ENCODE measurements around the gene TMCC2. TPM values are rescaled to one million over a fixed set of nuclear protein-coding genes. Genes with fewer than 3 reads are reported as not detected.
"Not testable (repeated sequence)": the region's sequence is repeated elsewhere in the genome, so short reads cannot be mapped to it uniquely, and the experiment has no call there.

The TMCC2 gene
- total RNA-seq, 1 experiment from 2014 or later = 0.08 TPM

DNA sequence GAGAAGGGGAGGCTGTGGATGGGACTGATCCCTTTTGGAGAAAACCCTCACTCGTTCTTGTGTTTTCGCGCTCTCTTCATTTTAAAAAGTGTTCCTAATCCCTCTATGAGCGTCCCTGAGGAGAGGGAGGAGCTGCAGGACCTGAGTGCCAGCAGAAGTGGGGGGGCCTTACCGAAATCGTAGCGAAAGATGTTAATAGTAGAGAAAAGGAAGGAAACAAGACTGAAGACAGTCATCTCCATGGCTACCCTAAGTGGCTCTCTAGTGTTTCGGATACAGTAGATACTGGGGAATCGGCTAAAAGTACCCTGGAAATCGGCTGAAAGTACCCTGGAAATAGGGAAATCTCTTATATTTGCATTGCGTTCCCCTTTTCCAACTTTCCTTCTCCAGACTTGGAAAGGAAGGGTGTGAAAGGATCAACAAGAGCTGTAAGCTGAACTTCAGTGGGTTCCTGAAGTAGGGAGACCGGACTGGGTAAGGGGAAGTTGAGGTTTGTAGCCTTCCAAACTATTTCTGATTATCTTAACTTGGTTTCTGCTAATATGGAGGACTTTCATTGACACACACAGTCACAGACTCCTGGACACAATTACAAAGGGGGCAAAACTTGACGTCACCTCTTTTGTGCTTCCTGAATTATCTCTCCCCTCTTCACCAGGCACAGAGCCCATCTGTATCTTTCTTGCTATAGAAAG lies 15.8 kb upstream of the TMCC2 start:
- DNase-seq (ENCODE audit: low spot score) = no peak

DNA sequence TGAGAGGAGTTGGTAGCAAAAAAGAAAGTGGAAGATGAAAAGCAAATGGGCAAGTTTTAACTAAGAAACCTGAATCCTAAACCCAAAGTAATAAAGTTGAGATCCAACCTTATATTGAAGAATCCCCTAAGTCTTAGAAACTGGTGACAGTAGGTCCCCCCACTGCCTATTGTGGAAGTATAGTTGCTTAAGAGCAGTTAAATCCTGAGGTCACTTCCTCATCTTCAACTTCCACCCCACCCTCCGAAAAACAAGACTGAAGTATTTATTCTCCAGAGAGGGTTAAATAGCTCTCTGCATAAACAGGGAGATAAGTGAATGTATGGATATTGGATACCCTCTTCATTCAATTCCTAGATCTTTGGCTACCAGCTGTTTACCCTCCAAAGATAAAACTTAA lies 13.0 kb upstream of the TMCC2 start:
- DNase-seq (ENCODE audit: low spot score) = no peak

DNA sequence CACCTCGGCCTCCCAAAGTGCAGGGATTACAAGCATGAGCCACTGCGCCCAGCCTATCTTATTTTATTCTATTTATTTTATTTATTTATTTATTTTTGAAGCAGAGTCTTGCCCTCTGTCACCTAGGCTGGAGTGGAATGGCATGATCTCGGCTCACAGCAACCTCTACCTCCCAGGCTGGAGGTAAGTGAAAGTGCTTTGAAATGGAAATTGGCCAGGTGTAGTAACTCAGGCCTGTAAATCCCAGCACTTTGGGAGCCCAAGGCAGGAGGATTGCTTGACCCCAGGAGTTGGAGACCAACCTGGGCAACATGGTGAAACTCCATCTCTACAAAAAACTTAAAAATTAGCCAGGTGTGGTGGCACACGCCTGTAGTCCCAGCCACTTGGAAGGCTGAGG lies 11.2 kb upstream of the TMCC2 start:
- no peak for DNase-seq (ENCODE audit: low spot score)

DNA sequence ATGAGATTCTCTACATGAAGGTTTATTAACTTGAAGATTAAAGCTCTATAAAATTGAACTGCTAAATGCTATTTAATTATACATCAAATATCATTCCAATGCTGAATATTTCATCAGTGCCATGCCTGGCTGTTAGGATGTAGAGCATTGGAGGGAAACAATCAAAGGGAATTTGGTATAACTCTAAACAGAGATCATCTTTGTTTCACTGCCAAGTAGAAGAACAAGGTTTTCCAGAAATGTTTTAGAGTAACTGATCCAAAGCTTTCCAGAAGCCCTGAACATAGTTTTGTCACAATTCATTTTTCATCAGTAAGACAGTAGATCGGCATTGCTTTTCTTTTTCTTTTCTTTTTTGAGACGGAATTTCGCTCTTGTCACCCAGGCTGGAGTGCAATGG lies 10.3 kb upstream of the TMCC2 start:
- no peak for DNase-seq (ENCODE audit: low spot score)

DNA sequence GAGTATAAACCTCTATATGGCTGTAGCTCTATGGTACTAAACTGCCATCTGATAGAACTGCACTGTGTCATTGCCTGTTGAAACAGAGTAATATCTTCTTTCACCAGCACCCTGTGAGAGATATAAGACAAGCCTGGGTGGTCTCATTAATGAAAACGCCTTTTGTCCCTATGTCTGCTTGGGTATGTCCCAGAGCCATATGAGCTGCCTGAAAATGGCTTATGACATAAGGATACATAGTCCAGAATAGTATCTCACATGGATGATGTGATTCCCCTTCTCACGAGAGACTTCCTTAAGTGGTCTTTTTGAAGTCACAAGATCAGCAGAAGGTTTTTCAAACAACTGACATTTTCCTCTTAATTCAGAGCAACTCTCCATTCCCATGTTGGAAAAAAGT lies 7.3 kb upstream of the TMCC2 start:
- no peak for DNase-seq (ENCODE audit: low spot score)

DNA sequence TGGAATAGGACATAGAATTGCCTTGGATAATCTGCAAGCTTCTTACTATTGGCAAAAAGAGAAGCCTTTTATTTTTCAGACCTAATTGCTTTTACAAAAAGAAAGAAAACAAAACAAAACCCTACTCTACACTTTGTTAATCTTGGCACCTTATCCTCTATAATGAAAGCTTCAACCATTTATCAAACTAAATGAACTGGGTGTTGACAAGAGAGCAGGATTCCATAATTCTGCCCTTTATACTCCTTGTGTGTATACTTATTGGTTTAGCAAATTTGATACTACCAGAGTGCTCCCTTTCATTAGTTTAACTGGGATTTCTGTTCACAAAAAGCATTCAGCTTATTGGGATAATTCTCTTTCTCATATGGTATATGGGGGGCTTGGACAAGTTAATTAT lies 3.0 kb upstream of the TMCC2 start:
- DNase-seq (ENCODE audit: low spot score) = no peak

DNA sequence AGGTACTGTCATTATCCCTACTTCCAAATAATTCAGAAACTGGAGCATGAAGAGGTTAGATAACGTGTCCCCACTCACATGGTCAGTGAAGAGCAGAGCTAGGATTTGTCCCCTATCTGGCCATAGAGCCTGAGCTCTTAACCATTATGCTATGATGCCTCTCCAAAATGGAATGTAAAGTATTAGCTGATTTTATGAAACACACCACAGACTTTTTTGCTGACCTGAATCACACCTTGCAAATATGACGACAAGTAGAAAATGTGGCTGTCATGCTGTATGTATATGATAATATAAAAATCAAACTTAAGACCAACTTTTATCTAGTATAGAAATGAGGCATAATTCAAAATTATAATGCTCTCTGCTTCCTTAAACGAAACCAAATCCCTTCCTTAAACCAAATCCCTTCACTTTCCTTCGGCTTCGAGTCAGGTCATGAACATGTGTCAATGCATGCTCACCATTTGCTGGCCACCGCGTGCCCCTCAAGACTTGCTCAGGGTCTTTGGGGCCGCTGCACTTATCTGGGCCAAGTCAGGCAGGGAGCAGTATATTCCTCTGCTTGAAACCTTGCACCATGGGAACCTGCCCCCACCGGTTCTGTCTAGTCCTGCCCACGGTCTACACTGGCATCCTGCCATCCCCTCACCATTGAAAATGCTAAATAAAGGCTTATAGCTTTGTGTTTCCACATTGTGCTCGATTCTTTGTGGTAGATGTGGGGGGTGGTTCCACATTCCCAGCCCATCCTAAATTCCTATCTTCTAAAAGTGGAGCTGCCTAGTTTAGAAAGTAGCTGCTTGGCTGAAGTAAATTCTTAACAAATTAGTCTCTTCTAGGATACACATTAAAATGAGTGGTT lies 1.6 kb upstream of the TMCC2 start:
- no peak for DNase-seq (ENCODE audit: low spot score)

DNA sequence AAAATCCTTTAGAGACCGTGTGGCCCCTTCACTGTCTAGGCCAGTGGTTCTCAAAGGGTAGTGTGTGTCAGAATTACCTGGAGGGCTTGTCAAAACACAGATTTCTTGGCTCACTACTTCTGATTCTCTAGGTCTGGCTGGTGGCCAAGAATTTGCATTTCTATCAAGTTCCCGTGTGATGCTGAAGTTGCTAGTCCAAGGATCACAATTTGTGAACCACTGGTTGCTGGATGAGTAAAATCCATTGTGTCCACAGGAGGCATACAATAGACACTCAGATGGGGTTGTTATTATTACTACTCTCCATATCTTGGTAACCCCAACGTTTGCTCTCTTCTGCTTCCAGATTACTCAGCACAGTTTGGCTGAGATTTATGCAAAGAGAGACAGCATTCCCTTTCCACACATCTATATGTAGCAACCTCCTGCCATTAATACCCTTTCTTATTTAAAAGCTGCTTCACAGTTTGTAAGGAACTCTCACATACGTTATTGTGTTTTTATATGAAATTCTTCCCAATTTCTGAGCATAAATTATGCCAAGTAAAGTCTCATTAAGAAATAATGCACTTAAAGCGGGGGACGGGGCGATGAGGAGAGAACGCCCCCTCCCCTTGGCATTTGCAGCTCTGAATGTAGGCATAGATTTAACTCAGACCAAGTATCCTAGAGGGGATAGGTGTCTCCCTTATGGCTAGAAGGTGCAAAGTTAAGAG lies 720 bp upstream of the TMCC2 start:
- DNase-seq (ENCODE audit: low spot score) = peak; percentile 21

DNA sequence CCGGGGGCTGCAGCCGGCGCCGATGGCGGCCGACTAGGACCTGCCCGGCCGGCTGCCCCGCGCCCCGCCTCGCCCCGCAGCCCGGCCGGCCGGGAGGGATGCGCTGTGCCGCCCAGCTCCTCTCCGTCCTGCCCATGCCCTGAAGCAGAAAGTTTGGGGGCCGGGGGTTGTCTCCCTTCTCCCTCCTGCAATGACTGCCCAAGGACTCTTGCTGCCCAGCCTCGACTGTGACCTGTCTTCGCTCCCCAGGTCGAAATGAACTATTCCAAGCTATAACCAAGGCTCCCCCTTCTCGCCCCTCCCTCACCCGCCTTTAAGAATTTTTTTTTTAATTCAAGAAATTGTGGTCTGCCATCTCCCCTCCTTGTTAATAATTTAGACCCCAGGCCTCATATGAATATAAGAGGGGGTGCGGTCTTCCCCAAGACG lies 361 bp downstream of the TMCC2 start:
- no peak for DNase-seq (ENCODE audit: low spot score)

DNA sequence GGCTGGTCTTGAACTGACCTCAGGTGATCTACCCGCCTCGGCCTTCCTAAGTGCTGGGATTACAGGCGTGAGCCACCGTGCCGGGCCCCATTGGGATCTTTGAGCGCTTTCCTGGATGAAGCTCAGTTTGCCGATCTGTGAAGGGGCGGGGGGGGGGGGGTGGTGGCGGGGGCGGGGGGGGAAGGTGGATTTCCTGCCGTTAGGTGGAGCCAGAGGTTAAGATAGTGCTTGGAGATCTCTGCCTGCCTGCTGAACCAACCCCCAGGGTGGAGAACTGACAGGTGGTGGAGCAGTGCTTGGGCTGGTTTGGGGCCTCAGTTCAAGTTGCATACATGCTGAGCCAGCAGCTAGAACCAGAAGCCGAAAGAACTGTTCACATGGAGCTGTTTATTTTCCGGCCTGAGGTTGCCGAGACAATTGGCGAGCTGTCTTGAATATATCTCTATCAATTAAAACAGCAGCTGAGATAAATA lies 1.7 kb downstream of the TMCC2 start:
- DNase-seq (ENCODE audit: low spot score) = peak; percentile 62

DNA sequence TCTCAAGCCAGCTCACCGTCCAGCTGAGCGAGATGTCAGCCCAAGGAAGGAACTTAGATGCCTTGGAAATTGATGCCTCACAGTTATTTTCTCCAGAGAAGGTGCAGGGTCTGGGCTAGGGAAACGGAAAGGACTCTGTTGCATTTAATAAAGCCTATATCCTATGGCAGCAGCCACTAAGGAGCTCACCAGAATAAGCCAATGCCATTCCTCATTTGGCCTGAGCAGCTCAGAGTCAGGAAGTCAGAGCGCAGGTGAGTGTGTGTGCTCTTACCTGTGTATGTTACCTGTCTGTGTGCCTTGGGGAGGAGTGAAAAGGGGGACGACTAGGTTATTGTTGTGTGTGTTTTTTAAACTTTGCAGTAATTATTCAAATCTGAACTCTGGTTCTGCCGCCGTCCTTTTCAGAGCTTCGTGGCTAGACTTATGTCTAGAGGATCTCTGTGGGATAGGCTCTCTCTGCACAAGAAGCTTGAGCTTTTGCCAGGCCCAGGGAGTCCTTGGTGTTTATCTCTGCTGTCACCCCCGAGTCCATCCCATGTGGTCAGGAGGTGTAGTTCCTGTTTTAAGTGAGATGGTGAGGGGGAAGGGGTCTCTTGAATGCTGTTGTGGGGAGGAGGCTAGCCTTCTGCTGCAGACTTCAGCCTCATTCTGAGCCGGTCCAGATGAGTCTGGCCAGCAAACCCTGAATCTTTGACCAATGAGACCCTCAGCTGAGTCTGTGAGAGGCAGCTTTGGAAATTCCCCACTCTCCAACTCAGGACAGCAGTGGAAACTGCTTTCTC lies 2.4 kb downstream of the TMCC2 start:
- no peak for DNase-seq (ENCODE audit: low spot score)

DNA sequence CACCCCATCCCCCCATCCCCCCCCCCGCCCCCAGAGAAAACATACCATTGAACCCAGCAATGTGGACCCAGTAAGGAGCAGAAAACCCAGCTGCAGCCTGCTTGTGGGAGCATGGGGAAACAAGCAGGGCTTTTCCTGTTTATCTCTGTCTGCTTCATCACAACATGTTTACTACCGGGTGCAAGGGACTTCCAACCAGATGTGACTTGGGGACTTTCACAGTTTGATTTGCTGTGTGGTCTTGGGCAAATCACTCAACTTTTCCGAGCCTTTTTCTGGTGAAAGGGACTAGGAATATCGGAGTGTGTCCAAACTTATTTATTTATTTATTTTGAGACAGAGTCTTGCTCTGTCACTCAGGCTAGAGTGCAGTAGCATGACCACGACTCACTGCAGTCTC lies 3.2 kb downstream of the TMCC2 start:
- no peak for DNase-seq (ENCODE audit: low spot score)

DNA sequence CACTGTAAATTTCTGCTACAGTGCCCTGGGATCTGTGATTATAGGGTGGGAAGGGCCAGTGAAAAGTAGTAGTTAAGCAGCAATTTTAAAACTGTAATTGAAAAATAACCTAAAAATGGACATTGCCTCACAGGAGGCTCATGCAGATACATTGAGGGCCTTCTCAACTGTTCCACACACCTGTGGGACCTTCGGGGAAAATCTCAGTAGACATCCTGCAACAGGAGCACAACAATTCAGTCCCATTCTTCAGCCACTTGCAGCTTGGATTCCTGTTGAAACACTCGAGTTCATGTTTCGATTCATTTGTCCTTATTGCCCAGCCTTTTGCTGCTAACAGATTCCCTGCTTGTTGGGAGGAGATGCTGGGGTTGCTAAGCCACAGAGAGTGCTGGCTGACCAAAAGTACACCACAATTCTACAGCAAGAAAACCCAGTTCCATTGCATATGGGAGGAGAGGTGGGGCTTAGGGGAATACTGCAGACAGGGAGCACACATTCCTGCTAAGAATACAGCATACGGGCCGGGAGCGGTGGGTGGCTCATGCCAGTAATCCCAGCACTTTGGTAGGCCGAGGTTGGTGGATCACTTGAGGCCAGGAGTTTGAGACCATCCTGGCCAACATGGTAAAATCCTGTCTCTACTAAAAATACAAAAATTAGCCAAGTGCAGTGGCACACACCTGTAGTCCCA lies 4.5 kb downstream of the TMCC2 start:
- no peak for DNase-seq (ENCODE audit: low spot score)

DNA sequence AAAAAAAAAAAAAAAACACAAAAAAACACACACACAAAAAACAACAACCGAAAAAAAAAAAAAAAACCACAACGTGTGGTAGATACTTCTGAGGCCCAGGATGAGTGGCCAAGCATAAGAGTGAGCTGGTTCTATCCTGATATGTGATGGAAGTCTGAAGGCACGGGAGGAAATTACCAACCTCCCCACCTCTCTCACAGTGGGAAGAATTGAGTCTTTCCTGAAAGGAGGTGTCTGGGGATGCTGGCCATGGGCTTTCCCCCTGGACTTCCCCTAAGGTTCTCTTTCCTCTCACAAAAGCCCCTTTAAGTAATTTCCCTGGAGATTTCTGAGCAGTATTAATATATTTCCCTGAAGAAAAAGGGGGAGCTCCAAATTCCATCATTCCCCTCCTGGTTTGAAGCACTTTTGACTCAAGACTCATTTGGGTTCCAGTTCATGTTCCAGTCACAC lies 5.2 kb downstream of the TMCC2 start:
- no peak for DNase-seq (ENCODE audit: low spot score)

DNA sequence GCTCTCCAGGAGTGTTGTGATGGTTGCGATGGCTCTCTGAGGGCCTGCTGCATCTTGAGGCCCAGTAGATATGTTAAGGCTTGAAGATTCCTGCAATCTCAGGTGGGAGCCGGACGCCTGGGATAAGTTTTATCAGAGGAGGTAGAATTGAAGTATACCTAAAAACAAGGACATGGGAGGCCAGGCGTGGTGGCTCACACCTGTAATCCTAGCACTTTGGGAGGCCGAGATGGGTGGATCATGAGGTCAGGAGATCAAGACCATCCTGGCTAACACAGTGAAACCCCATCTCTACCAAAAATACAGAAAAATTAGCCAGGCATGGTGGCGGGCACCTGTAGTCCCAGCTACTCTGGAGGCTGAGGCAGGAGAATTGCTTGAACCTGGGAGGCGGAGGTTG lies 6.2 kb downstream of the TMCC2 start:
- not testable (repeated sequence) for DNase-seq (ENCODE audit: low spot score)

DNA sequence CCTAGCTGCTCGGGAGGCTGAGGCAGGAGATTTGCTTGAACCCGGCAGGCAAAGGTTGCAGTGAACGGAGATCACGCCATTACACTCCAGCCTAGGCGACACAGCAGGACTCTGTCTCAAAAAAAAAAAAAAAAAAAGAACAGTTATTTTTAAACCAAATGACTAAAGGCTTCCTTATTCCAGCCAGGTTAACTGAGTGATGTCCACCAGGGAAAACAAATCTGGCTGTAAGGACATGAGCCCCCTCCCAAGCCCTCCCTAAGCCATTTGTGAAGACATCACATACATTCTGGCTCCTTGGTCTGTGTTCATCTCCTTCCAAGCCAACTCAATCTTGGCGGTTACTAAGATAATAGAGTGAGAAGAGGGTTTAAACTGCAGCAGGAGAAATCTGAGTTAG lies 8.2 kb downstream of the TMCC2 start:
- DNase-seq (ENCODE audit: low spot score) = no peak

DNA sequence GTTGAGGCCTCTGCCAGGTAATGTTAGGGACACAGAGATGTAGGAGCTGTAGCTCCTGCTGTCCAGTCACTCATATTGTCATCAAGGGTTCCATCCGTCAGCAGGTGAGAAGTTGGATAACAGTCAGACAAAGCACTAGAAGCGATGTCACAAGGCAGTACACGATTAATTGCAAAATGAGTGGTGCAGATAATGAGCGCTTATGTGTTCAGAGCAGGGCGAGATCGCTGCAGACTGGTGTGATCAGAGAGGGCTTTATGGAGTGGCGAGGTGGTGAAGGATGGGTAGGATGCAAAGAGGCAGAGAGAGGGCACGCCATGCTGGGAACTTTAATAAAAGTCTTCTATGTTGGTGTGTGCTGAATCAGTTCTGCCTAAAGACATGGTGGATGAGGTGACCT lies 8.8 kb downstream of the TMCC2 start:
- no peak for DNase-seq (ENCODE audit: low spot score)

DNA sequence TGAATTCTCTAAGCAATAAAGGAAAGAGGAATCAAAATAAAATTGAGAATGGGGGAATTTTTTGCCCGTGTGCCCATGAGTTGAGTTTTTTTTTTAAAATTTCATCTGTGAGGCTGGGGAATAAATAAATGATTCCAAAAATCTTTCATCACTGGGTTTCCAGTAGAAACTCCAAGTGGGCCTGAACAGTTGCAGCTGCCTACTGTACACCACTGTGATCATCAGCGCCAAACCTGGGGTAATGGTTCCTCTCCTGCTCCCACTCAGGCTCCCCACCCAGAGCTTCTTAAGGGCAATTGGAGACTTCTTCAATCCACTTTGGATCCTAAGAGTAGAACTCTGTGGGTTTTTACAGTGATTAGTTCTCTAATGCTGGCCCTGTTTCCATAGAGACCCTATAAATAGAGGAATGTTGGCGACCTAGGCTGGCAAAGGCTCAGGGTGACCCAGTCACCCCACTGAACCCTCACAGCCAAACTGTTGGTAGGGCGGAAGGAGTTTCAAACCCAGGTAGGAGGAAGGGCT lies 9.3 kb downstream of the TMCC2 start:
- DNase-seq (ENCODE audit: low spot score) = no peak

DNA sequence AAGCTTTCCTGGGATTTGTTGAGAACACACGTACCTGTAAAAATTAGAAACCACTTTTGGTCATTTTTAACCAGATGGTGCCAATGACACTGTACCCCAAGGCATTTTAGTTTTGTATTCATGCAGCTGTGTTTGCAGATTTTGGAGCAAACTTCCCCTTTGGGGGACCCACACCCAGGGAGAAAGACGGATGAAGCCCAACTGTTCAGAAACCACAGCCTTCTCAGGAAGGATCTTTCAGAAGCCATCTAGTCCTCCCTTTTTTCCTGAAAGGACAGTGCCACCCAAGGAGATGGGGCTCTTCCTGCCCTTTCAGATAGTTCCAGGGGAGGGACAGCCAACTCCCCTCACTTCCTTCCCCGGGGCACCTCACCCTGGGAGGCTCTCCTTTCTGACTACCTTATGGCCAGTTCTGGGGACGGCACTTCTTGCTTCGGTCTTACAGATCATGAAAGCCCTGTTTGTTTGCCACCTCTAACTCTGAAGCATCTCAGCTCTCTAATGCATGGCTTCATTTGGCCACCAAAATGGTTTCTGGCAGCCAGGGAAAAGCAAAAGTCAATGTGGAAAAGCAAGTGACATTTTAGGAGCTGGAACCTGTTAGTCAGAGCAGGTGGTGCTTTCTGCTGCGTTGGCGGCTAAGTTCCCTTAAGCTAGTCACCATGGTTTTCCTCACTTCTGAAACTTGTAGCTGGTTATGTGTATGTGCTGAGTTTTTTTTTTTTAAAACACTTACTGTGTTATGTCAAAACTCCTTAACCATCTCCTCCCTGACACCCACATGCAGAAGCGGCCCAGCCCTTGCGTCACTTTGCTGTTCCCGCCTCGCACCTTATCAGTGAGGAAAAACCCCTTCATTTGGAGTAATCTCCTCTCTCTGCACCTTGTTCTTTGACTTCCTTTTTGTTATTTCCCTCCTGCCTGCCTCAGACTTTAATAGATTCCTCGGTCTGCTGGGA lies 10.1 kb downstream of the TMCC2 start:
- DNase-seq (ENCODE audit: low spot score) = no peak
